ENCODE measurements around the gene SEC22B. TPM values are rescaled to one million over a fixed set of nuclear protein-coding genes. Genes with fewer than 3 reads are reported as not detected.
A peak's percentile ranks its signal among the peaks of the same experiment; 100 is the strongest.
"Not testable (repeated sequence)": the region's sequence is repeated elsewhere in the genome, so short reads cannot be mapped to it uniquely, and the experiment has no call there.

SEC22B gene
- total and polyA plus RNA-seq, 2 donors: 19.9 to 22.4 TPM

DNA sequence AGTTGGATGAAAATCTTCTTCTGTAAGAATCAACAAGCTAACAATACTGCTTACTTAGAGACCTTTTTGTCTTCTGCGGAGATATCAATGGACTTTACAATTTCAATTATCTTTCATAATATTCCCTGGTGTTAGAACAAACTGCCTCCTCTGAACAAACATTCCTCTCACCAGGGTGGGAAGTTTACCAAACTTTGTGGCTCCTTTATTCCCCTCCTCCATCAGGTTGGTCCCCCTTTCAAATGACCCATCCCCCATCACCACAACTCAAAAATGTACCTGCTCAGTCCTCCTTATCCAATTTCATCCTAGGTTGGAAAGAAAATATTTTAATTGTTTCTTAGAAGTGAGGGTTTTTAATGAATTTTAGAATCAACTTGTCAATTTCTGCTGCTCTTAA, 40.2 kb downstream of the SEC22B start:
- not testable (repeated sequence) for H3K27me3 ChIP-seq (ENCODE audit: control insufficient read depth in 2 of 2, insufficient read depth in 1 of 2, low read length in 1 of 2); H3K9me3 ChIP-seq (ENCODE audit: control insufficient read depth in 2 of 2, insufficient read depth in 1 of 2, low read length in 1 of 2); H3K27ac ChIP-seq (ENCODE audit: low read depth in 1 of 2, low read length in 1 of 2); H3K4me1 ChIP-seq (ENCODE audit: control insufficient read depth in 2 of 2, insufficient read depth in 2 of 2, low read length in 2 of 2); H3K36me3 ChIP-seq (ENCODE audit: control insufficient read depth in 2 of 2, insufficient read depth in 2 of 2, low read length in 1 of 2); DNase-seq (ENCODE audit: low read depth in 6 of 9, low spot score in 9 of 9); H3K4me3 ChIP-seq (ENCODE audit: low read length in 2 of 2)
- 94% methylated on average over 1 of the region's 1 CpG for WGBS

- H3K27ac ChIP-seq (ENCODE audit: low read depth in 1 of 2, low read length in 1 of 2); H3K4me3 ChIP-seq (ENCODE audit: low read length in 2 of 2); H3K36me3 ChIP-seq (ENCODE audit: control insufficient read depth in 2 of 2, insufficient read depth in 2 of 2, low read length in 1 of 2); H3K9me3 ChIP-seq (ENCODE audit: control insufficient read depth in 2 of 2, insufficient read depth in 1 of 2, low read length in 1 of 2); H3K4me1 ChIP-seq (ENCODE audit: control insufficient read depth in 2 of 2, insufficient read depth in 2 of 2, low read length in 2 of 2); H3K27me3 ChIP-seq (ENCODE audit: control insufficient read depth in 2 of 2, insufficient read depth in 1 of 2, low read length in 1 of 2); DNase-seq (ENCODE audit: low read depth in 6 of 9, low spot score in 9 of 9): not testable (repeated sequence)
Observed at GRCh38 chr1:120133928-120134325, 42.4 kb downstream of the SEC22B start.

DNA sequence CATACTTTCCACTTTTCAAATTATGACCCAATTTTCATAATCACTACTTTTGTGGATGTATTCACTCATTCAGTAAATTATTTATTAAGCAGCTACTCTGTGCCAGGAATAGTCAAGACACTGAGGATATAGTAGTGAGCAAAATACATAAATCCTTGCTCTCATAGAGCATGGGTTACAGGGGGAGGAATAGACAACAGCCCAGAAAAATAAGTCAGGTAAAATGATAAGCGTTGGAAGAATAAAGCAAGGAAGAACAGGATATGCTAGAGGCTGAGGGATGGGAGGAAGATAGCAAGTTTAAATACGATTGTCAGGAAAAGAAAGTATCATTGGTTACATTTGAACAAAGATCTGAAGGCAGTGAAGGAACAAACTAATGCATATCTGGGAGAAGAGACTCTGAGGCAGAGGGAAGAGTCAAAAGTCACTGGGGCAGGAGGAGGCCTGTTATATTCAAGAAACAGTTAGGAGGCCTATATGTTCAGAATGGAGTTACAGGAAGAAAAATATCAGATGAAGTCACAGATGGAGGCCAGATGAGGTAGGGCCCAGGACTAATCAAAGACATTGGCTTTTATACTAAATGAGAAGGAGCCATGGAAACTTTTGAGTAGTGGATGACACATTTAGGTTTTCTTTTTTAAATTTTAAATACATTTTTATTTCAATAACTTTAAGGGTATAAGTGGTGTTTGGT, 42.9 kb downstream of the SEC22B start:
- Histone ChIP-seq H3K36me3 (ENCODE audit: control insufficient read depth in 2 of 2, insufficient read depth in 2 of 2, low read length in 1 of 2) (no peaks in the 10 kb centered on the region), H3K27me3 (ENCODE audit: control insufficient read depth in 2 of 2, insufficient read depth in 1 of 2, low read length in 1 of 2) (no peaks in the 10 kb centered on the region), H3K27ac (ENCODE audit: low read depth in 1 of 2, low read length in 1 of 2) (no peak overlapping the region), H3K9me3 (ENCODE audit: control insufficient read depth in 2 of 2, insufficient read depth in 1 of 2, low read length in 1 of 2) (no peaks in the 10 kb centered on the region), H3K4me1 (ENCODE audit: control insufficient read depth in 2 of 2, insufficient read depth in 2 of 2, low read length in 2 of 2) (no peaks in the 10 kb centered on the region), H3K4me3 (ENCODE audit: low read length in 2 of 2) (no peak overlapping the region)
- peak in 1 of 9 donors; percentile 6 for DNase-seq (ENCODE audit: low read depth in 6 of 9, low spot score in 9 of 9)
- WGBS: 98% methylated on average over 2 of the region's 2 CpGs

DNA sequence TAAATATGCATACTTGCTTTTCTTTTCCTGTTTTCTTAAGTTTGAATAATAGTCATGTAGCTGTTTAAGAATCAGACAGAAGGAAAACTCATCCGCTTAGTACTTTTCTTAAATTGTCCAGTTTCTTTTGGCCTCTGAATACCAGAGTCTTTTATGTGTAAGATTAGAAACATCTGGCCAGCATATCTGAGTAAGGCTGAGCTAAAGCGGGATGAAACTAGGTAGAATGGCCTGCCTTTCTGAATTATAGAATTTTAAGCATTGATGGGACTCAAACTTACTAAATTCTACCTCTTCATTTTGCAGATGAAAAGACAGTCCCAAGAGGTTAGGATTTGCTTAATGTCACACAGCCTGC, 43.9 kb downstream of the SEC22B start:
- H3K27ac ChIP-seq (ENCODE audit: low read depth in 1 of 2, low read length in 1 of 2); H3K36me3 ChIP-seq (ENCODE audit: control insufficient read depth in 2 of 2, insufficient read depth in 2 of 2, low read length in 1 of 2); H3K27me3 ChIP-seq (ENCODE audit: control insufficient read depth in 2 of 2, insufficient read depth in 1 of 2, low read length in 1 of 2); H3K4me3 ChIP-seq (ENCODE audit: low read length in 2 of 2); DNase-seq (ENCODE audit: low read depth in 6 of 9, low spot score in 9 of 9); H3K4me1 ChIP-seq (ENCODE audit: control insufficient read depth in 2 of 2, insufficient read depth in 2 of 2, low read length in 2 of 2); H3K9me3 ChIP-seq (ENCODE audit: control insufficient read depth in 2 of 2, insufficient read depth in 1 of 2, low read length in 1 of 2): not testable (repeated sequence)
- 95% methylated on average over 2 of the region's 2 CpGs for WGBS

- H3K27me3 ChIP-seq (ENCODE audit: control insufficient read depth in 2 of 2, insufficient read depth in 1 of 2, low read length in 1 of 2); H3K4me1 ChIP-seq (ENCODE audit: control insufficient read depth in 2 of 2, insufficient read depth in 2 of 2, low read length in 2 of 2); H3K9me3 ChIP-seq (ENCODE audit: control insufficient read depth in 2 of 2, insufficient read depth in 1 of 2, low read length in 1 of 2); H3K27ac ChIP-seq (ENCODE audit: low read depth in 1 of 2, low read length in 1 of 2); H3K4me3 ChIP-seq (ENCODE audit: low read length in 2 of 2); H3K36me3 ChIP-seq (ENCODE audit: control insufficient read depth in 2 of 2, insufficient read depth in 2 of 2, low read length in 1 of 2): not testable (repeated sequence)
- WGBS: 56% methylated on average over 8 of the region's 10 CpGs
- peak in 1 of 9 donors; percentile 7 for DNase-seq (ENCODE audit: low read depth in 6 of 9, low spot score in 9 of 9)
Observed at GRCh38 chr1:120131611-120132405, 44.5 kb downstream of the SEC22B start.

DNA sequence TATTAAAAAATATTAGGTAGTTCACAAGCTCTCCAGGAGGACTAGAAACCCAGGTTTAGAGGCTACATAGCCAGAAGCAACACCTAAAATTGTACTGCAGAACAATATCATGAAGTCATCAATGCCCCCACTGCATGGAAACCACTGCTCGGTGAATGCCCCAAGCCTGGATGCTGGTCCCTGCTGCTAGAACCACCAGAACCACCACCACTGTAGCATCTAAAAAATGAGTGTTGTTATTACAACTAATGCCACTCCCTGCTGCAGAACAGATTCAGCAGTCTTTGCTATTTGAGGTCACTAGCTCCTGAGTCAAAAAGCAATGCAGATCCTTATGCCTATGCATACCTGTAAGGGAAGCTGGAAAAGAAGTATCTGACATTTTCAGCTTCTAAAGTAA, 48.4 kb downstream of the SEC22B start:
- not testable (repeated sequence) for H3K36me3 ChIP-seq (ENCODE audit: control insufficient read depth in 2 of 2, insufficient read depth in 2 of 2, low read length in 1 of 2); H3K27ac ChIP-seq (ENCODE audit: low read depth in 1 of 2, low read length in 1 of 2); H3K27me3 ChIP-seq (ENCODE audit: control insufficient read depth in 2 of 2, insufficient read depth in 1 of 2, low read length in 1 of 2); H3K4me1 ChIP-seq (ENCODE audit: control insufficient read depth in 2 of 2, insufficient read depth in 2 of 2, low read length in 2 of 2); H3K9me3 ChIP-seq (ENCODE audit: control insufficient read depth in 2 of 2, insufficient read depth in 1 of 2, low read length in 1 of 2); H3K4me3 ChIP-seq (ENCODE audit: low read length in 2 of 2); DNase-seq (ENCODE audit: low read depth in 6 of 9, low spot score in 9 of 9)
- WGBS: 89% methylated on average over 1 of the region's 1 CpG

GRCh38 chr1:120126216-120126615, 50.1 kb downstream of the SEC22B start:
- not testable (repeated sequence) for H3K9me3 ChIP-seq (ENCODE audit: control insufficient read depth in 2 of 2, insufficient read depth in 1 of 2, low read length in 1 of 2); DNase-seq (ENCODE audit: low read depth in 6 of 9, low spot score in 9 of 9); H3K27ac ChIP-seq (ENCODE audit: low read depth in 1 of 2, low read length in 1 of 2); H3K36me3 ChIP-seq (ENCODE audit: control insufficient read depth in 2 of 2, insufficient read depth in 2 of 2, low read length in 1 of 2); H3K4me3 ChIP-seq (ENCODE audit: low read length in 2 of 2); H3K27me3 ChIP-seq (ENCODE audit: control insufficient read depth in 2 of 2, insufficient read depth in 1 of 2, low read length in 1 of 2); H3K4me1 ChIP-seq (ENCODE audit: control insufficient read depth in 2 of 2, insufficient read depth in 2 of 2, low read length in 2 of 2)
- 100% methylated on average over 3 of the region's 6 CpGs for WGBS

DNA sequence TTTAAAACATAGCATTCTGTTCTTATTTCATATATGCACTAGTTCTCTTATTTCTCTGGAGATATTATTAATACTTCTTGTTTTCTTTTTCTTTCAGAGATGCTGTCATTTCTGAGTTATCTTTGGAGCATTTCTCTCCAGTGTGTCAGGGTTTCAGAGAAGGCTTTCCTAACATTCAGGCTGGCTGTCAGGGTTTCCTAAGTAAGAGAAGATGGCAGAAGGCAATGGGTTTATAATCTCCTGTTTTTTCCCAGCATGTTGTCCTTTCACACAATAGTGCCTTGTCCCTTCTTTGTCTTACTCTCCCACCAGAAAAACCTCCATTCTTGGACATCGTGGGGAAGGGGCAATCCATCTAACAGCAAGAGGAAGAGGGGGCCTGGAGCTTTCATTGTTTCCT, 51.7 kb downstream of the SEC22B start:
- H3K36me3 ChIP-seq (ENCODE audit: control insufficient read depth in 2 of 2, insufficient read depth in 2 of 2, low read length in 1 of 2); H3K27me3 ChIP-seq (ENCODE audit: control insufficient read depth in 2 of 2, insufficient read depth in 1 of 2, low read length in 1 of 2); DNase-seq (ENCODE audit: low read depth in 6 of 9, low spot score in 9 of 9); H3K9me3 ChIP-seq (ENCODE audit: control insufficient read depth in 2 of 2, insufficient read depth in 1 of 2, low read length in 1 of 2); H3K4me3 ChIP-seq (ENCODE audit: low read length in 2 of 2); H3K4me1 ChIP-seq (ENCODE audit: control insufficient read depth in 2 of 2, insufficient read depth in 2 of 2, low read length in 2 of 2): not testable (repeated sequence)
- peak overlapping the region in 1 of 2 donors; percentile 36 for H3K27ac ChIP-seq (ENCODE audit: low read depth in 1 of 2, low read length in 1 of 2)
- WGBS: 100% methylated on average over 1 of the region's 1 CpG

GRCh38 chr1:120123813-120124510, 52.4 kb downstream of the SEC22B start:
- not testable (repeated sequence) for H3K4me1 ChIP-seq (ENCODE audit: control insufficient read depth in 2 of 2, insufficient read depth in 2 of 2, low read length in 2 of 2); H3K27me3 ChIP-seq (ENCODE audit: control insufficient read depth in 2 of 2, insufficient read depth in 1 of 2, low read length in 1 of 2); DNase-seq (ENCODE audit: low read depth in 6 of 9, low spot score in 9 of 9); H3K9me3 ChIP-seq (ENCODE audit: control insufficient read depth in 2 of 2, insufficient read depth in 1 of 2, low read length in 1 of 2); H3K4me3 ChIP-seq (ENCODE audit: low read length in 2 of 2); H3K27ac ChIP-seq (ENCODE audit: low read depth in 1 of 2, low read length in 1 of 2); H3K36me3 ChIP-seq (ENCODE audit: control insufficient read depth in 2 of 2, insufficient read depth in 2 of 2, low read length in 1 of 2)
- 98% methylated on average over 4 of the region's 4 CpGs for WGBS
